ENCODE results near the gene AZI2.

The AZI2 gene

DNA sequence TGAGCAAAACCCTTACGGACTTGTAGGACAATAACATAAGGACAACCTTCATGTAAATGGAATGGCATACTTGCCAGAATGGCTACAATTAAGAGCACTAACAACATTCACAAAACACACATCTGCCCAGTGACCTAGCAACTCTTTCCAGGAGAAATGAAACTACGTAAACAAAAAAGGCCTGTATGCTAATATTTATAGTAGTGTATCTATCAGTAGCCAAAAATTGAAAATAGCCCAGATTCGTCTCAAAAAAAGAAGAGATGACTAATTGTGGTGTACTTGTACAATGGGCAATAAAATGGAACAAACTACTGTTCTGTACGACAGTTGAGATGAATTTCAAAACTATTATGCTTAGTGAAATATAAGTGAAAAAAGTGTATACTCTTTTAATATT lies 68.9 kb downstream of the AZI2 start:
- H3K4me3 ChIP-seq (replicated peaks; ENCODE audit: low read depth, low read length): no peak overlapping the region
- DNase-seq (ENCODE audit: extremely low read depth, low read depth): no peak
- TF ChIP-seq, protein P1, sequence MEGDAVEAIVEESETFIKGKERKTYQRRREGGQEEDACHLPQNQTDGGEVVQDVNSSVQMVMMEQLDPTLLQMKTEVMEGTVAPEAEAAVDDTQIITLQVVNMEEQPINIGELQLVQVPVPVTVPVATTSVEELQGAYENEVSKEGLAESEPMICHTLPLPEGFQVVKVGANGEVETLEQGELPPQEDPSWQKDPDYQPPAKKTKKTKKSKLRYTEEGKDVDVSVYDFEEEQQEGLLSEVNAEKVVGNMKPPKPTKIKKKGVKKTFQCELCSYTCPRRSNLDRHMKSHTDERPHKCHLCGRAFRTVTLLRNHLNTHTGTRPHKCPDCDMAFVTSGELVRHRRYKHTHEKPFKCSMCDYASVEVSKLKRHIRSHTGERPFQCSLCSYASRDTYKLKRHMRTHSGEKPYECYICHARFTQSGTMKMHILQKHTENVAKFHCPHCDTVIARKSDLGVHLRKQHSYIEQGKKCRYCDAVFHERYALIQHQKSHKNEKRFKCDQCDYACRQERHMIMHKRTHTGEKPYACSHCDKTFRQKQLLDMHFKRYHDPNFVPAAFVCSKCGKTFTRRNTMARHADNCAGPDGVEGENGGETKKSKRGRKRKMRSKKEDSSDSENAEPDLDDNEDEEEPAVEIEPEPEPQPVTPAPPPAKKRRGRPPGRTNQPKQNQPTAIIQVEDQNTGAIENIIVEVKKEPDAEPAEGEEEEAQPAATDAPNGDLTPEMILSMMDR (IDR thresholded peaks at IDR 0.05; ENCODE audit: low read depth, low read length, missing control alignments): no peak

DNA sequence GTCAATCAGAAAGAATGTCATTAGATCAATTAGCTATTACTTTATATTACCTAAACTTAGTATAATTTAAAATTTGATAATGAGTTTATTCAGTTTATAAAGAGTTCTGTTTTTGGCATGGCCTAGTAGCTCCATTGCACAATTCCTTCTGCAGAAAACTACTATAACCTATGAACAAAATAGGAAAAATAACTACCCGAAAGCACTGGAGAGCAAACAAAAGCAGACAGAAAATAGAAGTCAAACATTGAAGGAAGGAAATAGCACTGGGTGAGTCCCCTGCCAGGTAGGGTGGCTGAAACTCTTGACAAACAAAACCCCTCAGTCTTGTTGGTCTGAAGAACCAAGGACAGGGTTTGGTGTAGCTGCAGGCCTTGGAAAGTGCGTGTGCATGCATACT lies 69.7 kb downstream of the AZI2 start:
- TF ChIP-seq, protein P1 (IDR thresholded peaks at IDR 0.05; ENCODE audit: low read depth, low read length, missing control alignments): no peak
- no peak overlapping the region for H3K4me3 ChIP-seq (replicated peaks; ENCODE audit: low read depth, low read length)
- no peak for DNase-seq (ENCODE audit: extremely low read depth, low read depth)

DNA sequence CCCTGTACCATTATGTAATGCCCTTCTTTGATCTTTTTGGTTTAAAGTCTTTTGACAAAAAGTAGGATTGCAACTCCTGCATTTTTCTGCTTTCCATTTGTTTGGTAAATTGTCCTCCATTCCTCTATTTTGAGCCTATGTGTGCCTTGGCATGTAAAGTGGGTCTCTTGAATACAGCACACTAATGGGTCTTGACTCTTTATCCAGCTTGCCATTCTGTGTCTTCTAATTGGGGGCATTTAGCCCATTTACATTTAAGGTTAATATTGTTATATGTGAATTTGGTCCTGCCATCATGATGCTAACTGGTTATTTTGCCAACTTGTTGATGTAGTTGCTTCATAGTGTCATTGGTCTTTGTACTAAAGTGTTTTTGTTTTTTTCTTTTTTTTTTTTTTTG lies 74.8 kb downstream of the AZI2 start:
- no peak for DNase-seq (ENCODE audit: extremely low read depth, low read depth)
- TF ChIP-seq, protein P1 (IDR thresholded peaks at IDR 0.05; ENCODE audit: low read depth, low read length, missing control alignments): no peak

More for the DNA sequence above, 74.8 kb downstream of the AZI2 start:
- H3K4me3 ChIP-seq (replicated peaks; ENCODE audit: low read depth, low read length): no peak overlapping the region

All from HFF-Myc (cell line).